HEK293T (cell line): ENCODE results near the gene ACTG2.

Source experiments
- ARNT ChIP-seq: fragments of 450-650 bp; IDR thresholded peaks from 2 replicates; pipeline ENCODE4 v1.6.1; 2017; ENCODE audit warnings: mild to moderate bottlenecking
- BHLHE40 ChIP-seq: fragments of 450-650 bp; IDR thresholded peaks from 2 replicates; pipeline ENCODE4 v1.6.1; 2016; ENCODE audit warnings: mild to moderate bottlenecking, moderate library complexity, borderline replicate concordance
- NFRKB ChIP-seq: fragments of 450-650 bp; IDR thresholded peaks from 2 replicates; pipeline ENCODE4 v1.6.1; 2016; ENCODE audit warnings: mild to moderate bottlenecking, moderate library complexity
- SP1 ChIP-seq: fragments of 450-650 bp; IDR thresholded peaks from 2 replicates; pipeline ENCODE4 v1.6.1; 2017
- SUZ12 ChIP-seq: fragments of 450-650 bp; IDR thresholded peaks from 2 replicates; pipeline ENCODE4 v1.6.1; 2016; ENCODE audit warnings: mild to moderate bottlenecking
- ZNF384 ChIP-seq: fragments of 450-650 bp; IDR thresholded peaks from 2 replicates; pipeline ENCODE4 v1.6.1; 2016

- no peak for TF ChIP-seq SP1
- TF ChIP-seq NFRKB = no peak
- no peak for TF ChIP-seq SUZ12
- no peak for TF ChIP-seq BHLHE40
- TF ChIP-seq ZNF384 = no peak
- no peak for TF ChIP-seq ARNT
These were observed 3.6 kb upstream of the ACTG2 start for GRCh38 chr2:73889206-73889605.
